GM19328 (cell line): ENCODE results near the gene CLIC4.
"Not testable (repeated sequence)": the region's sequence is repeated elsewhere in the genome, so short reads cannot be mapped to it uniquely, and the experiment has no call there.

Experiments used
- ATAC-seq: cut with Tn5 transposase; IDR thresholded peaks from one replicate; pipeline ENCODE4 v1.9.1; 2021; ENCODE audit warnings: mild to moderate bottlenecking, moderate library complexity; ENCODE audit not compliant: unreplicated experiment

Gene CLIC4

GRCh38 chr1:24717887-24718650 is 27.2 kb upstream of the CLIC4 start:
- ATAC-seq: no peak

- no peak for ATAC-seq
Measured at GRCh38 chr1:24720152-24720551, 25.1 kb upstream of the CLIC4 start.

- ATAC-seq: no peak
Measured at GRCh38 chr1:24721533-24721932, 23.7 kb upstream of the CLIC4 start.

- not testable (repeated sequence) for ATAC-seq
Measured at GRCh38 chr1:24722073-24723035, 22.9 kb upstream of the CLIC4 start.

GRCh38 chr1:24724345-24725208 is 20.7 kb upstream of the CLIC4 start:
- no peak for ATAC-seq

- ATAC-seq: no peak
Measured at GRCh38 chr1:24725209-24725651, 20.0 kb upstream of the CLIC4 start.

GRCh38 chr1:24726741-24727140 is 18.5 kb upstream of the CLIC4 start:
- ATAC-seq: no peak

- no peak for ATAC-seq
Measured at GRCh38 chr1:24727501-24728216, 17.6 kb upstream of the CLIC4 start.

GRCh38 chr1:24728982-24729381 is 16.3 kb upstream of the CLIC4 start:
- no peak for ATAC-seq

- ATAC-seq: no peak
Measured at GRCh38 chr1:24732186-24732885, 12.9 kb upstream of the CLIC4 start.

GRCh38 chr1:24733342-24733741 is 11.9 kb upstream of the CLIC4 start:
- ATAC-seq: peak; percentile 62

GRCh38 chr1:24735156-24735508 is 10.1 kb upstream of the CLIC4 start:
- ATAC-seq: no peak

GRCh38 chr1:24735509-24736375 is 9.5 kb upstream of the CLIC4 start:
- no peak for ATAC-seq

GRCh38 chr1:24737368-24738117 is 7.7 kb upstream of the CLIC4 start:
- ATAC-seq: no peak

GRCh38 chr1:24739241-24739640 is 6.0 kb upstream of the CLIC4 start:
- no peak for ATAC-seq

- no peak for ATAC-seq
Measured at GRCh38 chr1:24742090-24742938, 2.9 kb upstream of the CLIC4 start.
